Activated naive CD8-positive, alpha-beta T cell treated with anti-CD3 and anti-CD28 coated beads, Interleukin-2, amount 50 U/mL, for 16 hours (primary cell): ENCODE measurements around the gene TM7SF2.

ENCODE experiments used
- DNase-seq: peaks from one replicate; pipeline ENCODE4 v3.0.0-alpha.2; 2020; ENCODE audit warnings: low read depth, low spot score

The TM7SF2 gene

GRCh38 chr11:65089621-65090020 lies 22.1 kb upstream of the TM7SF2 start:
- DNase-seq = no peak

- no peak for DNase-seq
Measured at GRCh38 chr11:65090628-65091027, 21.0 kb upstream of the TM7SF2 start.

- no peak for DNase-seq
Measured at GRCh38 chr11:65095427-65095826, 16.2 kb upstream of the TM7SF2 start.

DNA sequence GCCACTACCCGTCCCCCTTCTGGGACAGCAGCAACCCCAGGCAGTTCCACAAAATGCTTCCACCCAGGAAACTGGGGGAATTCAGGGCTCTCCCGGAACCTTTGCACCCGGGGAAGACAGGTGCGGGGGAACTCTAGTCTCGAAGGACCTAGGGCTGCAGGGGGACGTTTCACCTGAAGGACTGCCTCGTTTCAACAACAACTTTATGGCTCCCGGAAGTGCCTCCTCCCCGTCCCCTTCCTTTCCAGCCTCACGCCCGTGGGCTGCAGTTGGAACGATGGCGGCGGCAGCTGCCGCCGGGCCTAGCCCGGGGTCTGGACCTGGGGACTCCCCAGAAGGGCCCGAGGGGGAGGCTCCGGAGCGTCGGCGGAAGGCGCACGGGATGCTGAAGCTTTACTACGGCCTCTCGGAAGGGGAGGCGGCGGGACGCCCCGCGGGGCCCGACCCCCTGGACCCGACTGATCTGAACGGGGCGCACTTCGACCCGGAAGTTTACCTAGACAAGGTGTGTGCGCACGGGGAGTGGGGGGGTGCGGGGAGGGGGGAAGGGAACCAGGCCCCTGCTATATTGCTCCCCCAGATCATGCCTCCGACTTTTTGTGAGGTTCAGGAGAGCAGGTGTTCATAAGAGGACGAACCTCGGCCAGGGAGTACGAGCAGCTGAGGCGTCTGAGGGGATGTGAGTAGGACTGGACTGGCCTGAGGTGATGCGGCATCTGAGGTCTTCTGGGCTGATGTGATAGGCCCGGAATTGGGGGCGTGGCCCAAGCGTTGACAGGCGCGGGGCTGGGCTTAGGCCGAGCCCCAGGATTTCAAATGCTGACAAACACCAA lies 15.5 kb upstream of the TM7SF2 start, which contains the start of gene VPS51:
VPS51 (plus strand) TSS at position 241 of the 833 bp plus-strand sequence; CDS start at position 278, 37 bp downstream.
- DNase-seq = peak; percentile 60

- DNase-seq = no peak
Measured at GRCh38 chr11:65096926-65097325, 14.7 kb upstream of the TM7SF2 start.

DNA sequence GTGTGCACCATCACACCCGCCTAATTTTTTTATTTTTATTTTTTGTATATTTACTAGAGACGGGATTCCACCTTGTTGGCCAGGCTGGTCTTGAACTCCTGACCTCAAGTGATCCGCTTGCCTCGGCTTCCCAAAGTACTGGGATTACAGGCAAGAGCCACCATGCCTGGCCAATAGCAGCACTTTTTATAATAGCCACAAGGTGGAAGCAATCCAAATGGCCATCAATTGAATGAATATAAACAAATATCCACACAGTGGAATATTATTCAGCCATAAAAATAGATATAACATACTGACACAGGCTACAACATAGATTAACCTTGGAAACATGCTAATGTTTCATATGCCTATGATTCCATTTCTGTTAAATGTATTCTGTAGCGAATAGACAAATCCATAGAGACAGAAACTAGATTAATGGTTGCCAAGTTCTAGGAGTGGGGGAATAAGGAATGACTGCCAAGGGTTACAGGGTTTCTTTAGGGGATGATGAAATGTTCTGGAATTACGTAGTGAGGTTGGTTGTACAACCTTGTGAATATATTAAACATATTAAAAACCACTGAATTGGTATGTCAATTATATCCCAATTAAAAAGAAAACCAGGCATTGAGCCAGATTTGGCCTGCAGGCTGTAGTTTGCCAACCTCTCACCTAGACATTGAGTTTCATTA lies 10.9 kb upstream of the TM7SF2 start:
- no peak for DNase-seq

DNA sequence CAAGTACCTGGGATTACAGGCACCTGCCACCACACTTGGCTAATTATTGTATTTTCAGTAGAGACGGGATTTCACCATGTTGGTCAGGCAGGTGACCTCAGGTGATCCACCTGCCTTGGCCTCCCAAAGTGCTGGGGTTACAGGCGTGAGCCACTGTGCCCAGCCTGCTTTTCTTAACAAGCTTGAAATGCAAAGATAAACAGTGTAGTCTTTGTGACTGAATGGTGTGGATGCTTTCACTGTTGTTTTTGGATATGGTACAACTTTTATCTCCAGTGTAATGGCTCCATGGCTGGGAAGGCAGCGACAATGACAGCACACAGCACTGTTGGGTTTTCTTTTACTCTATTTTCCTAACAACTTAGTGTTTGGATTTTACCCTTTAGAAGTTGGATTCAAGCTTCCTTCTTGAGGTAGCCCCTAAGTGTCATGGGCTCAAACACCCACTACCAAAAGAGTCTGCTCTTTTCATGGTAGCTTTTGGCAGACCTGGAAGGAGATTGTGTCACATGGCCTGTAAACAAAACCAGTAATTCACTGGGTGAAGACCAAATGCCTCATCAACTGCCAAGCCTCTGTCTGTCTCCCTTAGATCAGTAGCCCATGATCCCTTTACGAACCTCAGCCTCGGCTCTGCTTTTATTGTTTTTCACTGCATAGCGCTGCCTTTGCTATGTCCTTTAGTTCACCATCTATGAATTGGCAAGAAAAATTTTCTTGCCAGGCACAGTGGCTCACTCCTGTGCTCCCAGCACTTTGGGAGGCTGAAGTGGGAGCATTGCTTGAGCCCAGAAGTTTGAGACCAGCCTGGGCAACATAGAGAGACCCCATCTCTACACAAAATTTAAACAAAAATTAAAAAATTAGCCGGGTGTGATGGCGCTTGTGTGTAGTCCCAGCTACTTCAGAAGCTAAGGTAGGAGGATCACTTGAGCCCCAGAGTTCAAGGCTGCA lies 9.3 kb upstream of the TM7SF2 start:
- DNase-seq = no peak

- no peak for DNase-seq
Measured at GRCh38 chr11:65103476-65103875, 8.2 kb upstream of the TM7SF2 start.

- no peak for DNase-seq
Measured at GRCh38 chr11:65104628-65105027, 7.0 kb upstream of the TM7SF2 start.

- DNase-seq = no peak
Measured at GRCh38 chr11:65107078-65107477, 4.6 kb upstream of the TM7SF2 start.

DNA sequence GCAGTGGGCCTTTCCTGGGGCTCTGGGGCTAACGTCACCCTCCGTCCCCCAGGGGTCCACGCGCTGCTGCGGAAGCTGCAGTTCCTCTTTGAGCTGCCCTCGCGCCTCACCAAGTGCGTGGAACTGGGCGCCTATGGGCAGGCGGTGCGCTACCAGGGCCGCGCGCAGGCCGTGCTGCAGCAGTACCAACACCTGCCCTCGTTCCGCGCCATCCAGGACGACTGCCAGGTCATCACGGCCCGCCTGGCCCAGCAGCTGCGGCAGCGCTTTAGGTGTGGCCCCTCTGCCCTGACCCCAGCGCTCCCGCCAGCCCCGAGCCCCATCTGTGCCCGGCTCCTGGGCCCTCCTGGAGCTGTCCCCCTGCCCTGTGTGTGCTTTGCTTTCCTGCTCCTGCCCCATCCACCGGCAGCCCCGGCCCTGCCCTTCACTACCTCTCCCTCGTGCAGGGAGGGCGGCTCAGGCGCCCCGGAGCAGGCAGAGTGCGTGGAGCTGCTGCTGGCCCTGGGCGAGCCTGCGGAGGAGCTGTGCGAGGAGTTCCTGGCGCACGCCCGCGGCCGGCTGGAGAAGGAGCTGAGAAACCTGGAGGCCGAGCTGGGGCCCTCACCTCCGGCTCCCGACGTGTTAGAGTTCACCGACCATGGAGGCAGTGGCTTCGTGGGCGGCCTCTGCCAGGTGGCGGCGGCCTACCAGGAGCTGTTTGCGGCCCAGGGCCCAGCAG lies 3.8 kb upstream of the TM7SF2 start:
- no peak for DNase-seq

- no peak for DNase-seq
Measured at GRCh38 chr11:65108469-65109123, 3.1 kb upstream of the TM7SF2 start.

GRCh38 chr11:65109231-65110198 lies 2.2 kb upstream of the TM7SF2 start:
- no peak for DNase-seq

GRCh38 chr11:65110354-65110861 lies 1.3 kb upstream of the TM7SF2 start:
- peak; percentile 95 for DNase-seq

- no peak for DNase-seq
Measured at GRCh38 chr11:65111159-65111743, 421 bp upstream of the TM7SF2 start.

DNA sequence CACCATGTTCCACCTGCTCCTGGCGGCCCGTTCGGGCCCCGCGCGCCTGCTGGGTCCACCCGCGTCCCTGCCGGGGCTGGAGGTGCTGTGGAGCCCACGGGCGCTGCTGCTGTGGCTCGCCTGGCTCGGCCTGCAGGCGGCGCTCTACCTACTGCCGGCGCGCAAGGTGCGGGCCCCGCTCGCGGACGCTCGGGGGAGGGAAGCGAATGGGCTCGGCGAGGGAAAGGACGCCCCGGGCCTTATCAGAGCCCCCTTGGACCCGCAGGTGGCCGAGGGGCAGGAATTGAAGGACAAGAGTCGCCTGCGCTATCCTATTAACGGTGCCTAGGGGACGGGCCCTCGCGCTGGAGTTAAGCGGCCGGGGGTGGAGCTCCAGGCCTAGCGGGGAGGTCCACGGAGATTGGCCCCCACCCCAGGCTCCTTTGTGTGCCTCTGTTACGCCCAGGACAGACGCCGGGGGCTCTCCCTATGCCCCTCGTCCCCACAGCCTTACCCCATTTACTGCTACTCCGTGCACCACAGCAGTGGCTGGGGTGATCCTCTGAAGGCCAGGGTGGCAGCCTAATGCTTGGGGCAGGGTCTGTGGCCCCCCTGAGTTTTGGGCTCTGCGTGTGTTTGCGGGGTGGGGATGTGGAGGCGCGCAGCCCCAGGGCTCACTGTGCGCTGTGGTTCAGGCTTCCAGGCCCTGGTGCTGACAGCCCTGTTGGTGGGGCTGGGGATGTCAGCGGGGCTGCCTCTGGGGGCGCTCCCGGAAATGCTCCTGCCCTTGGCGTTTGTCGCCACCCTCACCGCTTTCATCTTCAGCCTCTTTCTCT lies 1.1 kb downstream of the TM7SF2 start:
- no peak for DNase-seq

- DNase-seq = no peak
Measured at GRCh38 chr11:65113361-65113756, 1.7 kb downstream of the TM7SF2 start.

GRCh38 chr11:65113839-65114238 lies 2.2 kb downstream of the TM7SF2 start:
- DNase-seq = no peak
